Astrocyte (in vitro differentiated cells and primary cell): ENCODE data around the gene ITGAV. TPM values are rescaled to one million over a fixed set of nuclear protein-coding genes. Genes with fewer than 3 reads are reported as not detected.

Experiments
- DNase-seq: peaks from one replicate; pipeline ENCODE4 v3.0.0-alpha.2; 2010; ENCODE audit warnings: low read depth
- FAIRE-seq: peaks from 2 replicates; lab custom pipeline; 2011; peaks lifted over from hg19 to GRCh38; lab: Jason Lieb, UNC
- H2AFZ ChIP-seq: 2 replicates; pipeline ENCODE4 v1.6.0; 2012; ENCODE audit warnings: low read depth, low read length, inconsistent platforms
- H3K27ac ChIP-seq: 2 replicates; pipeline ENCODE4 v1.5.1; 2011; ENCODE audit warnings: low read depth, low read length, inconsistent platforms
- H3K27me3 ChIP-seq: 2 replicates; pipeline ENCODE4 v1.6.0; 2011; ENCODE audit warnings: low read length, inconsistent platforms; ENCODE audit not compliant: insufficient read depth
- H3K36me3 ChIP-seq: 2 replicates; pipeline ENCODE4 v1.5.1; 2011; ENCODE audit warnings: low read length, inconsistent platforms; ENCODE audit not compliant: insufficient read depth
- H3K4me1 ChIP-seq: 2 replicates; pipeline ENCODE4 v1.5.1; 2011; ENCODE audit warnings: low read length, inconsistent platforms; ENCODE audit not compliant: insufficient read depth
- H3K4me2 ChIP-seq: 2 replicates; pipeline ENCODE4 v1.6.0; 2012; ENCODE audit warnings: low read length, inconsistent platforms
- H3K4me3 ChIP-seq: 2 replicates; pipeline ENCODE4 v1.5.1; 2011; ENCODE audit warnings: low read depth, mild to moderate bottlenecking, low read length, inconsistent platforms; ENCODE audit not compliant: insufficient read depth
- H3K79me2 ChIP-seq: 2 replicates; pipeline ENCODE4 v1.6.0; 2012; ENCODE audit warnings: mild to moderate bottlenecking, low read length, inconsistent platforms; ENCODE audit not compliant: insufficient read depth
- H3K9ac ChIP-seq: 2 replicates; pipeline ENCODE4 v1.6.0; 2012; ENCODE audit warnings: mild to moderate bottlenecking, low read length, inconsistent platforms
- H3K9me3 ChIP-seq: 2 replicates; pipeline ENCODE4 v1.5.1; 2012; ENCODE audit warnings: low read depth, mild to moderate bottlenecking, low read length, inconsistent platforms; ENCODE audit not compliant: insufficient read depth
- H4K20me1 ChIP-seq: 2 replicates; pipeline ENCODE4 v1.6.0; 2012; ENCODE audit warnings: low read length, inconsistent platforms; ENCODE audit not compliant: insufficient read depth
- H3K27ac Mint-ChIP-seq: one replicate; pipeline ENCODE4 v1.8.0; 2021; ENCODE audit warnings: mild to moderate bottlenecking, mixed read lengths; ENCODE audit not compliant: unreplicated experiment
- H3K27me3 Mint-ChIP-seq: one replicate; pipeline ENCODE4 v1.8.0; 2021; ENCODE audit warnings: low read depth, mixed read lengths; ENCODE audit not compliant: unreplicated experiment
- H3K36me3 Mint-ChIP-seq: one replicate; pipeline ENCODE4 v1.8.0; 2021; ENCODE audit warnings: low read depth, mixed read lengths; ENCODE audit not compliant: unreplicated experiment
- H3K4me1 Mint-ChIP-seq: one replicate; pipeline ENCODE4 v1.8.0; 2021; ENCODE audit warnings: low read depth, mixed read lengths; ENCODE audit not compliant: unreplicated experiment
- H3K4me3 Mint-ChIP-seq: one replicate; pipeline ENCODE4 v1.8.0; 2021; ENCODE audit warnings: mild to moderate bottlenecking, moderate library complexity, mixed read lengths; ENCODE audit not compliant: unreplicated experiment
- H3K9me3 Mint-ChIP-seq: one replicate; pipeline ENCODE4 v1.8.0; 2021; ENCODE audit warnings: mild to moderate bottlenecking, mixed read lengths; ENCODE audit not compliant: unreplicated experiment
- CTCF ChIP-seq: IDR thresholded peaks from 2 replicates; pipeline ENCODE4 v1.5.1; 2011; ENCODE audit warnings: low read depth, mild to moderate bottlenecking, inconsistent platforms, low read length, moderate library complexity; ENCODE audit not compliant: insufficient read depth
- EZH2 ChIP-seq: IDR thresholded peaks from 2 replicates; pipeline ENCODE4 v1.6.1; 2012; ENCODE audit warnings: mild to moderate bottlenecking, low read length, inconsistent platforms; ENCODE audit not compliant: insufficient read depth
- total RNA-seq: library from RNA; stranded (reverse); gene quantifications from 2 replicates; pipeline ENCODE4 v1.2.1, GENCODE V29; 2021

ITGAV gene
- total RNA-seq, 1 donor from 2014 or later = 661 TPM

GRCh38 chr2:186696804-186697203 is 106.9 kb downstream of the ITGAV start:
- Histone ChIP-seq H3K4me3 (no peak overlapping the region), H3K9me3 (no peaks in the 10 kb centered on the region), H3K27me3 (no peaks in the 10 kb centered on the region), H3K9ac (no peak overlapping the region), H3K27ac (no peak overlapping the region), H3K4me1 (peaks cover 16% of the 10 kb centered on the region), H2AFZ (no peak overlapping the region), H4K20me1 (no peaks in the 10 kb centered on the region), H3K79me2 (peaks cover 5% of the 10 kb centered on the region), H3K36me3 (no peaks in the 10 kb centered on the region), H3K4me2 (no peak overlapping the region)
- no peak for TF ChIP-seq CTCF
- no peak for TF ChIP-seq EZH2
- Mint-ChIP-seq H3K27ac (no peak overlapping the region), H3K36me3 (no peaks in the 10 kb centered on the region), H3K4me1 (peaks cover 2% of the 10 kb centered on the region), H3K9me3 (peaks cover 3% of the 10 kb centered on the region), H3K27me3 (peaks cover 2% of the 10 kb centered on the region), H3K4me3 (no peak overlapping the region)
- DNase-seq (no peak), FAIRE-seq (no peak)

- FAIRE-seq (no peak), DNase-seq (no peak)
- Histone ChIP-seq H3K36me3 (no peaks in the 10 kb centered on the region), H3K9me3 (no peaks in the 10 kb centered on the region), H3K4me3 (no peak overlapping the region), H3K9ac (no peak overlapping the region), H2AFZ (no peak overlapping the region), H3K4me1 (peaks cover 16% of the 10 kb centered on the region), H3K4me2 (peak overlapping the region; percentile 7), H4K20me1 (no peaks in the 10 kb centered on the region), H3K27ac (no peak overlapping the region), H3K79me2 (peaks cover 5% of the 10 kb centered on the region), H3K27me3 (no peaks in the 10 kb centered on the region)
- Mint-ChIP-seq H3K36me3 (no peaks in the 10 kb centered on the region), H3K9me3 (peaks cover 3% of the 10 kb centered on the region), H3K27ac (no peak overlapping the region), H3K27me3 (no peaks in the 10 kb centered on the region), H3K4me1 (peaks cover 2% of the 10 kb centered on the region), H3K4me3 (no peak overlapping the region)
- no peak for TF ChIP-seq EZH2
- no peak for TF ChIP-seq CTCF
These were observed 107.7 kb downstream of the ITGAV start for GRCh38 chr2:186697536-186697935.

DNA sequence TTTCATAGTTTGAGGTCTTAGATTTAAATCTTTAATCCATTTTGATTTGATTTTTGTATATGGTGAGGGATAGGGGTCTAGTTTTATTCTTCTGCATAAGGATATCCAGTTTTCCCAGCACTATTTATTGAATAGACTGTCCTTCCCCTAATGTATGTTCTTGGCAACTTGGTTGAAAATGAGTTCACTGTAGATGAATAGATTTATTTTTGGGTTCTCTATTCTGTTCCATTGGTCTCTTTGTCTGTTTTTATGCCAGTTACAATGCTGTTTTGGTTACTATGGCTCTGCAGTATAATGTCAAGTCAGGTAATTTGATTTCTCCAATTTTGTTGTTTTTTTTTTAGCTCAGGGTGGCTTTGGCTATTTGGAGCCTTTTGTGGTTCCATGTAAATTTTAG is 109.9 kb downstream of the ITGAV start:
- peaks cover 2% of the 10 kb centered on the region for H3K4me1 Mint-ChIP-seq
- H3K4me2 ChIP-seq = no peak overlapping the region
- no peak overlapping the region for H3K27ac Mint-ChIP-seq
- peaks cover 5% of the 10 kb centered on the region for H3K79me2 ChIP-seq
- H3K4me3 Mint-ChIP-seq = no peak overlapping the region
- no peak overlapping the region for H3K4me3 ChIP-seq
- H3K27ac ChIP-seq = no peak overlapping the region
- H3K4me1 ChIP-seq = peaks cover 11% of the 10 kb centered on the region
- no peaks in the 10 kb centered on the region for H3K9me3 ChIP-seq
- H3K9ac ChIP-seq = no peak overlapping the region
- no peaks in the 10 kb centered on the region for H3K36me3 Mint-ChIP-seq
- peaks cover 3% of the 10 kb centered on the region for H3K9me3 Mint-ChIP-seq
- DNase-seq (no peak), FAIRE-seq (peak; percentile 47)
- TF ChIP-seq CTCF (no peak), EZH2 (no peak)
- H3K36me3 ChIP-seq = no peaks in the 10 kb centered on the region
- no peaks in the 10 kb centered on the region for H3K27me3 Mint-ChIP-seq
- H2AFZ ChIP-seq = no peak overlapping the region
- no peaks in the 10 kb centered on the region for H3K27me3 ChIP-seq
- no peaks in the 10 kb centered on the region for H4K20me1 ChIP-seq
